T-cell (primary cell): Measurements from ENCODE around the gene MMRN1. TPM values are rescaled to one million over a fixed set of nuclear protein-coding genes. Genes with fewer than 3 reads are reported as not detected.

Experiments used
- ATAC-seq, 4 experiments: fragments of 200-7000 bp in 3 of 4; fragments of 150-1000 bp in 1 of 4; cut with Tn5 transposase; replicated peaks in 1 of 4; 1 replicate in 3 of 4; 2 replicates in 1 of 4; pipeline ENCODE4 v1.10.0; 2021; ENCODE audit warnings: moderate library complexity in 3 of 4, mild to moderate bottlenecking in 2 of 4, moderate number of reproducible peaks in 1 of 4
- CTCF ChIA-PET, 2 donors: fragments of 300-600 bp; sonication (Branson Sonifier 250); formaldehyde crosslinking; loops; one replicate each; lab custom pipeline; 2022; ENCODE audit warnings: antibody characterized with exemption in 2 of 2; lab: Charles Lee
- POLR2A ChIA-PET, 2 donors: fragments of 300-600 bp; sonication (Branson Sonifier 250); formaldehyde crosslinking; loops; one replicate each; lab custom pipeline; 2022; ENCODE audit warnings: antibody characterized with exemption in 2 of 2; lab: Charles Lee
- DNase-seq, 35 experiments: peaks; one replicate each; pipeline versions ENCODE4 v3.0.0 to v3.0.0-alpha.2; 2013 to 2023
- H3K27ac ChIP-seq: one replicate; pipeline ENCODE4 v1.5.1; 2013; ENCODE audit warnings: low read length
- H3K27me3 ChIP-seq, 2 experiments: replicated peaks in 1 of 2; 1 replicate in 1 of 2; 2 replicates in 1 of 2; pipeline versions ENCODE4 v1.6.1 to v1.7.0; 2013; ENCODE audit warnings: low read length in 1 of 2, mixed read lengths in 1 of 2; ENCODE audit not compliant: control insufficient read depth in 2 of 2, insufficient read depth in 2 of 2; ENCODE audit errors: extremely low read depth in 1 of 2
- H3K36me3 ChIP-seq, 2 donors: 1 replicate in 1 of 2; 2 replicates in 1 of 2; pipeline versions ENCODE4 v1.6.1 to v1.7.0; 2013; ENCODE audit warnings: low read length in 1 of 2; ENCODE audit not compliant: control insufficient read depth in 2 of 2, insufficient read depth in 1 of 2; ENCODE audit errors: extremely low read depth in 1 of 2
- H3K4me1 ChIP-seq, 2 experiments: 1 replicate in 1 of 2; 2 replicates in 1 of 2; pipeline versions ENCODE4 v1.6.1 to v1.7.0; 2013; ENCODE audit warnings: low read length in 2 of 2, mixed read lengths in 1 of 2; ENCODE audit not compliant: insufficient read depth in 2 of 2, control insufficient read depth in 1 of 2; ENCODE audit errors: extremely low read depth in 1 of 2
- H3K4me3 ChIP-seq, 2 donors: 1 replicate in 1 of 2; 2 replicates in 1 of 2; pipeline versions ENCODE4 v1.5.1 to v1.7.0; 2013; ENCODE audit warnings: mild to moderate bottlenecking in 2 of 2, low read length in 1 of 2, moderate library complexity in 1 of 2; ENCODE audit not compliant: control insufficient read depth in 1 of 2; ENCODE audit errors: extremely low read depth in 1 of 2
- H3K9me3 ChIP-seq: 2 replicates; pipeline ENCODE4 v1.7.0; 2013
- H3K27ac Mint-ChIP-seq, 2 donors: one replicate each; pipeline ENCODE4 v1.8.0; 2020 to 2021; ENCODE audit warnings: mild to moderate bottlenecking in 2 of 2, mixed read lengths in 2 of 2
- H3K27me3 Mint-ChIP-seq, 2 donors: one replicate each; pipeline ENCODE4 v1.8.0; 2021 to 2022; ENCODE audit warnings: mixed read lengths in 2 of 2
- H3K36me3 Mint-ChIP-seq: one replicate; pipeline ENCODE4 v1.8.0; 2021; ENCODE audit warnings: mixed read lengths
- H3K4me1 Mint-ChIP-seq, 3 donors: one replicate each; pipeline ENCODE4 v1.8.0; 2020 to 2022; ENCODE audit warnings: mixed read lengths in 3 of 3, mild to moderate bottlenecking in 1 of 3
- H3K4me3 Mint-ChIP-seq, 3 donors: one replicate each; pipeline ENCODE4 v1.8.0; 2020 to 2022; ENCODE audit warnings: mild to moderate bottlenecking in 3 of 3, mixed read lengths in 3 of 3, moderate library complexity in 3 of 3
- H3K9me3 Mint-ChIP-seq, 3 donors: one replicate each; pipeline ENCODE4 v1.8.0; 2020 to 2022; ENCODE audit warnings: mixed read lengths in 3 of 3
- WGBS: methylation state at CpG from one replicate; pipeline ENCODE4 v1.1.5; 2013; ENCODE audit warnings: missing lambda C conversion rate; ENCODE audit not compliant: insufficient coverage; 5-methylcytosine and 5-hydroxymethylcytosine counted together
- total RNA-seq, 35 experiments: library from RNA in 6 of 35; stranded (reverse) in 6 of 35; fragments of 120-200 nt in 1 of 35; gene quantifications; one replicate each; pipeline versions ENCODE4 v1.2.1 to v1.2.4 and lab custom pipeline; 2013 to 2026

MMRN1 gene
- total RNA-seq, 5 donors from 2014 or later (not counting 1 experiment from before 2014, with no cell fraction given): 0.16 to 0.61 (median 0.30) TPM

GRCh38 chr4:89998469-89999011 lies 103.9 kb downstream of the MMRN1 start:
- H3K9me3 ChIP-seq: no peaks in the 10 kb centered on the region
- Mint-ChIP-seq H3K27ac (no peak overlapping the region), H3K4me3 (no peak overlapping the region), H3K36me3 (no peaks in the 10 kb centered on the region), H3K27me3 (peaks cover 9 to 25% of the 10 kb centered on the region in 2 donors), H3K4me1 (no peaks in the 10 kb centered on the region), H3K9me3 (no peaks in the 10 kb centered on the region)
- H3K36me3 ChIP-seq: no peaks in the 10 kb centered on the region
- ChIA-PET CTCF (no interaction called here), POLR2A (no interaction called here)
- H3K4me3 ChIP-seq: no peak overlapping the region
- H3K27me3 ChIP-seq: no peaks in the 10 kb centered on the region
- H3K4me1 ChIP-seq: no peaks in the 10 kb centered on the region
- H3K27ac ChIP-seq: no peak overlapping the region
- ATAC-seq (no peak), DNase-seq (no peak)
- no CpG with 5 or more reads among the region's 6 CpGs for WGBS

DNA sequence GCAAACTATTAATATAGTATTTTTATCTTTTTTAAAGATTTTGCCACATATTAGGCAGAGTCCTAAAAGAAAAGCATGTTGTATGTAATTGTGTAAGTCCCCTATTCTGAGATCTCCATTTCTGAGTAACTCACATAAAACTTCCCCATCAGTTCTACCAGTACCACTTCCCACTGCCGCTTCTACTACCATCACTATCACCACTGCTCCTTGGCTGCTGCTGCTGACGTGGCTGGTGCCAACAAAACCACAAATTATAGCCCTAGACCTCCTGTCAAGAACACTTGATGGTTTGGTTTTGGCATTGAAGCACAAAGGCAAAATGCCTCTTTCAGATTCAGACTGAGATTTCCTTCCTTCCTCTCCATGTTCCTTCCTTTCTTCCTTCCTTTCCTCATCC lies 106.4 kb downstream of the MMRN1 start:
- H3K9me3 ChIP-seq: no peaks in the 10 kb centered on the region
- DNase-seq (no peak), ATAC-seq (no peak)
- Mint-ChIP-seq H3K27me3 (peaks cover 9 to 12% of the 10 kb centered on the region in 2 donors), H3K36me3 (no peaks in the 10 kb centered on the region), H3K9me3 (no peaks in the 10 kb centered on the region), H3K4me1 (no peaks in the 10 kb centered on the region), H3K4me3 (no peak overlapping the region), H3K27ac (no peak overlapping the region)
- 0% methylated on average over 2 of the region's 2 CpGs for WGBS
- no peak overlapping the region for H3K27ac ChIP-seq
- CTCF ChIA-PET: no interaction called here
- no peaks in the 10 kb centered on the region for H3K4me1 ChIP-seq
- POLR2A ChIA-PET: no interaction called here
- H3K4me3 ChIP-seq: no peak overlapping the region
- no peaks in the 10 kb centered on the region for H3K36me3 ChIP-seq
- no peaks in the 10 kb centered on the region for H3K27me3 ChIP-seq

GRCh38 chr4:90002441-90003062 lies 107.9 kb downstream of the MMRN1 start:
- H3K4me3 Mint-ChIP-seq: no peak overlapping the region
- H3K27me3 ChIP-seq: no peaks in the 10 kb centered on the region
- no peaks in the 10 kb centered on the region for H3K9me3 ChIP-seq
- no peaks in the 10 kb centered on the region for H3K36me3 Mint-ChIP-seq
- H3K4me1 ChIP-seq: no peaks in the 10 kb centered on the region
- H3K4me1 Mint-ChIP-seq: no peaks in the 10 kb centered on the region
- DNase-seq: no peak
- POLR2A ChIA-PET: no interaction called here
- CTCF ChIA-PET: no interaction called here
- no peak overlapping the region for H3K27ac ChIP-seq
- H3K9me3 Mint-ChIP-seq: no peaks in the 10 kb centered on the region
- peaks cover 8 to 9% of the 10 kb centered on the region in 2 donors for H3K27me3 Mint-ChIP-seq
- no peak overlapping the region for H3K4me3 ChIP-seq
- WGBS: 63% methylated on average over 3 of the region's 5 CpGs
- no peaks in the 10 kb centered on the region for H3K36me3 ChIP-seq
- H3K27ac Mint-ChIP-seq: no peak overlapping the region
- ATAC-seq: no peak

Other genes with a start within 250 kb of the MMRN1 start
- under 1 TPM in 4 of 5 donors, not detected in 1; 0.25 to 0.90 (median 0.62) TPM for gene SNCA, start 57.7 kb upstream of the MMRN1 start, total RNA-seq
- gene CCSER1, start 232.5 kb downstream of the MMRN1 start, total RNA-seq: 1 to 10 TPM in 2 of 5 donors, under 1 TPM in 3; 0.35 to 1.4 (median 0.98) TPM